Mucosa of descending colon (tissue), 3 donors: ENCODE results near the gene DOK7. TPM values are rescaled to one million over a fixed set of nuclear protein-coding genes. Genes with fewer than 3 reads are reported as not detected.
A peak's percentile ranks its signal among the peaks of the same experiment; 100 is the strongest.

ENCODE experiments used
- ATAC-seq: fragments of 200-7000 bp; cut with Tn5 transposase; one replicate; pipeline ENCODE4 v1.9.1; 2020; ENCODE audit warnings: mild to moderate bottlenecking, moderate library complexity
- DNase-seq, 3 donors: peaks; one replicate each; pipeline ENCODE4 v3.0.0-alpha.2; 2020
- H3K36me3 ChIP-seq: fragments of 200-600 bp; one replicate; pipeline ENCODE4 v1.8.0; 2021; ENCODE audit warnings: low read depth, mild to moderate bottlenecking
- H3K4me1 ChIP-seq: fragments of 200-600 bp; one replicate; pipeline ENCODE4 v1.8.0; 2021; ENCODE audit warnings: low read depth, mild to moderate bottlenecking
- H3K4me3 ChIP-seq: fragments of 200-600 bp; one replicate; pipeline ENCODE4 v1.8.0; 2021; ENCODE audit warnings: mild to moderate bottlenecking
- H3K9me3 ChIP-seq: fragments of 200-600 bp; one replicate; pipeline ENCODE4 v1.8.0; 2021; ENCODE audit warnings: mild to moderate bottlenecking
- intact Hi-C, 2 donors: fragments of 100-400 bp; cut with DNase I in 1 of 2; cut with micrococcal nuclease in 1 of 2; formaldehyde crosslinking; loops; one replicate each; pipeline versions ENCODE4 v1.11.0 to v1.11.1; 2022; cut with DNase I, micrococcal nuclease
- total RNA-seq, 3 donors: library from RNA; stranded (reverse); fragmentation: NEBNext Ultra II Directional in 2 of 3; extraction: Animal tissue kit (Norgen Biotek cat#: 25700) in 2 of 3; gene quantifications; one replicate each; pipeline versions ENCODE4 v1.2.1 to v1.2.4, GENCODE V29; 2021 to 2023
- TF ChIP-seq, protein P1 (sequence below): fragments of 200-600 bp; IDR thresholded peaks from one replicate; pipeline ENCODE4 v1.8.0; 2022; ENCODE audit warnings: antibody characterized with exemption, mild to moderate bottlenecking
- donor health status: DM: no; HTN: no; CAD: no; lungs with moderate emphysema.
- donor health status: DM: no; HTN: no; CAD: no.
- donor health status: DM: no; HTN: yes; CAD: no.

DOK7 gene
- total RNA-seq, 3 donors from 2014 or later: 0.28 to 0.61 (median 0.39) TPM

DNA sequence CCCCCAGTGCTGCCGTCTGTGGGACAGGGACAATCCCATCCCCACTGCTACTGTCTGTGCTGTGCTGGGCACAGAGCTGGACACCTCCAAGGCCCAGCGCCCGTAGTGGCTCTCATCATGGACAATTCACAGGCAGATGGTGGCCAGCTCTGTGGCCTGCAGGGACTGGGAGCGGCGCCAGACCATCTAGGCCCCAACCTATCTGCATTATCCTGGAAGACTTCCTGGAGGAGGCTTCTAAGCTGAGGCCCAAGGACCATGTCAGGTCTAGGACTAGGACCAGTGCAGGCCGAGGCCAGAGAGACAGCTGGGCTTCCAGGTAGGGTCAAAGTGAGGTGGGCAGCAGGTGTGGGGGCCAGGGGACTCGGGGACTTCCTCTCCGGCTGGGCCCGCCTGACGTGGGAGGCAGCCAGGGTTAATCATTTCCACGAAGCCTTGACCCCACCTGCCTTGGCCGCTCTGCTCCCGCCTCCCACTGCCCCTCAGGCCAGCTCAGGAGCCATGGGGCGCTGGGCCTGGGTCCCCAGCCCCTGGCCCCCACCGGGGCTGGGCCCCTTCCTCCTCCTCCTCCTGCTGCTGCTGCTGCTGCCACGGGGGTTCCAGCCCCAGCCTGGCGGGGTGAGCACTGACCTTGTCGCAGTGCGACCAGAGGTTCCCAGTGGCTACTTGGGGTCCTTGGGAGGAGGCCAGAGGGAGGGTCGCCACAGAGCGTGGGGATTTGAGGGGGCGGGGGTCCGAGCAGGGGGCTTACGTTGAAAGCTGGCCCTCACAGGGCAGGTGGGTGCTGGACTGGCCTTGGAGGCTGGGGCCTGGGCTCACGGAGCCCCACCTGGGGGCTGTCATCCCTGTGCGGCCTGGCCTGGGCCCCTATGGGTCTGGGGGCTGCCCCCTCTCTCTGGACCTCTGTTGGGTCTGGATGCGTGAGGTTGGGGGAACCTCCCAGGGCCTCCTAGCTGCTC is 21.3 kb upstream of the DOK7 start, which contains the start of gene HGFAC:
HGFAC (plus strand) TSS at position 468 of the 959 bp plus-strand sequence; CDS start at position 502, 34 bp downstream.
- peak in 2 of 3 donors; percentile 19 to 46 for DNase-seq
- intact Hi-C loops: loop anchor here in 1 of 2 donors (5.0 kb wide), 1 partner anchor 94 kb away; no protein-coding TSS in a partner anchor
- TF ChIP-seq, protein P1, sequence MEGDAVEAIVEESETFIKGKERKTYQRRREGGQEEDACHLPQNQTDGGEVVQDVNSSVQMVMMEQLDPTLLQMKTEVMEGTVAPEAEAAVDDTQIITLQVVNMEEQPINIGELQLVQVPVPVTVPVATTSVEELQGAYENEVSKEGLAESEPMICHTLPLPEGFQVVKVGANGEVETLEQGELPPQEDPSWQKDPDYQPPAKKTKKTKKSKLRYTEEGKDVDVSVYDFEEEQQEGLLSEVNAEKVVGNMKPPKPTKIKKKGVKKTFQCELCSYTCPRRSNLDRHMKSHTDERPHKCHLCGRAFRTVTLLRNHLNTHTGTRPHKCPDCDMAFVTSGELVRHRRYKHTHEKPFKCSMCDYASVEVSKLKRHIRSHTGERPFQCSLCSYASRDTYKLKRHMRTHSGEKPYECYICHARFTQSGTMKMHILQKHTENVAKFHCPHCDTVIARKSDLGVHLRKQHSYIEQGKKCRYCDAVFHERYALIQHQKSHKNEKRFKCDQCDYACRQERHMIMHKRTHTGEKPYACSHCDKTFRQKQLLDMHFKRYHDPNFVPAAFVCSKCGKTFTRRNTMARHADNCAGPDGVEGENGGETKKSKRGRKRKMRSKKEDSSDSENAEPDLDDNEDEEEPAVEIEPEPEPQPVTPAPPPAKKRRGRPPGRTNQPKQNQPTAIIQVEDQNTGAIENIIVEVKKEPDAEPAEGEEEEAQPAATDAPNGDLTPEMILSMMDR: no peak
- Histone ChIP-seq H3K9me3 (no peaks in the 10 kb centered on the region), H3K4me1 (no peaks in the 10 kb centered on the region), H3K36me3 (no peaks in the 10 kb centered on the region), H3K4me3 (no peak within 1 kb of the TSS)
- ATAC-seq: no peak

DNA sequence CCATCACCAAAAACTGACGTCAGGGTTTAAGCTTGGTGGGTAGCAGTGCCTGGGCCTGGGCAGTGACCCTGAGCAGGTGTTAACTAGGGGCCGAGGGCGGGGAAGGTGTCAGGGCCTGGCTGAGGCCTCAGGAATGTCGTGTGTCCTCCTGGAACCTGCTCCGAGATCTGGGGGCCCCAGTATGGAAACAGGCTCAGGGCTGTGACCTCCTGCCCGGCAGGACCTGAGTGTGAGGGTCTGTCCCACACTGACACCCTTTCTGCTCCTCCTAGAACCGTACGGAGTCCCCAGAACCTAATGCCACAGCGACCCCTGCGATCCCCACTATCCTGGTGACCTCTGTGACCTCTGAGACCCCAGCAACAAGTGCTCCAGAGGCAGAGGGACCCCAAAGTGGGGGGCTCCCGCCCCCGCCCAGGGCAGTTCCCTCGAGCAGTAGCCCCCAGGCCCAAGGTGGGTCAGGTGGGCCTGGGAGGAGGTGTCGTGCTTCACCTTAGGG is 20.6 kb upstream of the DOK7 start:
- DNase-seq: peak in 1 of 3 donors; percentile 20
- intact Hi-C loops: loop anchor here in 1 of 2 donors (5.0 kb wide), 1 partner anchor 95 kb away; no protein-coding TSS in a partner anchor
- no peak for ATAC-seq
- TF ChIP-seq, protein P1: no peak
- Histone ChIP-seq H3K4me1 (no peaks in the 10 kb centered on the region), H3K9me3 (no peaks in the 10 kb centered on the region), H3K4me3 (no peak overlapping the region), H3K36me3 (no peaks in the 10 kb centered on the region)

DNA sequence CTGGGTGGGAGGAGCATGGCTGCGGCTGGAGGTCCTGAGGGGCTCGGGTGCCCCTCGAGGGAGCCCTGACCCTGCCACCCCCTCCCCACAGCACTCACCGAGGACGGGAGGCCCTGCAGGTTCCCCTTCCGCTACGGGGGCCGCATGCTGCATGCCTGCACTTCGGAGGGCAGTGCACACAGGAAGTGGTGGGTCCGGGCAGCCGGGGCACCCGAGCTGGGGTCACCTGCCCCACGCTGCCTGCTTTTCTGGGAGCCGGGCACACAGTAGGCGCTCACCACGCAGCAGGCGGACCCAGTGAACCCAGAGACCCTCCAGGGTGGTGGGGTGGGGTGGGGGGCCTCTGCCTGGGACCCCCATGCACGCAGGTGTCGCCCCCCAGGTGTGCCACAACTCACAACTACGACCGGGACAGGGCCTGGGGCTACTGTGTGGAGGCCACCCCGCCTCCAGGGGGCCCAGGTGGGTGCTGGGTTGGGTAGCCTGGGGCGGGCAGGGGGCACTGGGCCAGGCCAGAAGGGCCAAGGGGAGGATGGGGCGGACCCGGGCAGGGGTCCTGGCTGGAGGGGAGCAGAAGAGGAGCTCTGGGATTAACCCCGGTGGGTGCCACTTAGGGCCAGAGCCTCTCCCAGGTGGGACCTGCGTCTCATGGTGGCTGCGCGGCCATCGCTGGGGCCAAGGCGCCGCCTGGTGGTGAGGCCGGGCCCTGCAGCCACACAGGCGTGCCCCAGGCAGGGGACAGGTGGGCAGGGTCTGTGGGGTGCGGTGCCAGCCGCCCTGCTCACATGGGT is 20.0 kb upstream of the DOK7 start:
- no peaks in the 10 kb centered on the region for H3K36me3 ChIP-seq
- peak; percentile 52 to 72 (median 58) for DNase-seq
- H3K4me1 ChIP-seq: no peaks in the 10 kb centered on the region
- H3K9me3 ChIP-seq: no peaks in the 10 kb centered on the region
- intact Hi-C loops: loop anchor here in 1 of 2 donors (5.0 kb wide), 1 partner anchor 96 kb away; no protein-coding TSS in a partner anchor
- TF ChIP-seq, protein P1: peak; percentile 94
- no peak overlapping the region for H3K4me3 ChIP-seq
- ATAC-seq: peak; percentile 74

DNA sequence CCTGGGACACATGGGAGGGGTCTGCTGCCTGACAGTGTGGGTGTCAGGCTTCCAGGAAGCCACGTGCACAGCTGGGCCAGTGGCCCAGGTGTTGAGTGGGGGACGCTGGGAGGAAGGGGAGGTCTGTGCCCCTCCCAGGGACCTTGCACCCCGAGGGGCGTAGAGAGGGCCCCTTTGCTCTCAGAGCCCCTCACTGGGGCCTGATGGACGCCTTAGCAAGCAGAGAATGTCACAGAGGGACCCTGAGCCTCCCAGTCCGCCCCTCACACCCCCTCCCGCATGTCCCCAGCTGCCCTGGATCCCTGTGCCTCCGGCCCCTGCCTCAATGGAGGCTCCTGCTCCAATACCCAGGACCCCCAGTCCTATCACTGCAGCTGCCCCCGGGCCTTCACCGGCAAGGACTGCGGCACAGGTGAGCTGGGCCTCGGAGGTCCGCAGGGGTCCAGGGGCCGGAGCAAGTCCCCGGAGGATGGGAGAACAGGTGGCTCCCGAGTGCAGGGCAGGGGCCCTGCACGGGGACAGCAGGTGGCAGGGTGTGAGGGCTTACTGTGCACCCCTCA is 19.3 kb upstream of the DOK7 start:
- Histone ChIP-seq H3K4me3 (no peak overlapping the region), H3K9me3 (no peaks in the 10 kb centered on the region), H3K4me1 (no peaks in the 10 kb centered on the region), H3K36me3 (no peaks in the 10 kb centered on the region)
- ATAC-seq: no peak
- DNase-seq: peak in 1 of 3 donors; percentile 41
- TF ChIP-seq, protein P1: no peak
- intact Hi-C loops: loop anchor here in 1 of 2 donors (5.0 kb wide), 1 partner anchor 97 kb away; no protein-coding TSS in a partner anchor
